Loucy (cell line): ENCODE data around the gene ARHGAP10.

Experiments used
- H2AFZ ChIP-seq: fragments of 200-600 bp; sonication (generic); 2 replicates; pipeline ENCODE4 v1.6.0; 2016; ENCODE audit warnings: antibody characterized with exemption, mild to moderate bottlenecking, low read length, moderate library complexity
- H3F3A ChIP-seq: fragments of 200-600 bp; 2 replicates; pipeline ENCODE4 v1.6.0; 2016; ENCODE audit warnings: antibody characterized with exemption, low read depth, mild to moderate bottlenecking
- H3K27me3 ChIP-seq: fragments of 200-600 bp; sonication (generic); 2 replicates; pipeline ENCODE4 v1.6.1; 2014; ENCODE audit warnings: low read length, mild to moderate bottlenecking; ENCODE audit not compliant: insufficient read depth, poor library complexity, severe bottlenecking
- H3K36me3 ChIP-seq: fragments of 200-600 bp; sonication (generic); 2 replicates; pipeline ENCODE4 v1.6.1; 2016; ENCODE audit warnings: low read length; ENCODE audit not compliant: insufficient read depth
- H3K4me1 ChIP-seq: fragments of 200-600 bp; sonication (generic); 2 replicates; pipeline ENCODE4 v1.5.1; 2014; ENCODE audit warnings: low read length, mild to moderate bottlenecking; ENCODE audit not compliant: insufficient read depth, poor library complexity, severe bottlenecking
- H3K4me2 ChIP-seq: fragments of 200-600 bp; sonication (generic); 2 replicates; pipeline ENCODE4 v1.6.0; 2014; ENCODE audit warnings: antibody characterized with exemption, low read length, low read depth, mild to moderate bottlenecking; ENCODE audit not compliant: poor library complexity, severe bottlenecking
- H3K4me3 ChIP-seq: fragments of 200-600 bp; sonication (generic); 2 replicates; pipeline ENCODE4 v1.5.1; 2014; ENCODE audit warnings: low read length, mild to moderate bottlenecking, mixed read lengths; ENCODE audit not compliant: poor library complexity, severe bottlenecking
- H3K79me2 ChIP-seq: fragments of 200-600 bp; sonication (generic); 2 replicates; pipeline ENCODE4 v1.6.1; 2014; ENCODE audit warnings: low read length; ENCODE audit not compliant: insufficient read depth
- H3K9ac ChIP-seq: fragments of 200-600 bp; sonication (generic); 2 replicates; pipeline ENCODE4 v1.6.0; 2014; ENCODE audit warnings: mild to moderate bottlenecking, low read depth, low read length, moderate library complexity; ENCODE audit not compliant: poor library complexity, severe bottlenecking
- H3K9me2 ChIP-seq: fragments of 200-600 bp; sonication (generic); replicated peaks from 2 replicates; pipeline ENCODE4 v1.6.1; 2016; ENCODE audit warnings: low read depth, low read length, mixed read lengths
- H3K9me3 ChIP-seq: fragments of 200-600 bp; sonication (generic); 2 replicates; pipeline ENCODE4 v1.6.1; 2014; ENCODE audit warnings: mild to moderate bottlenecking, antibody characterized with exemption, low read length, low read depth; ENCODE audit not compliant: insufficient read depth
- H4K20me1 ChIP-seq: fragments of 200-600 bp; sonication (generic); 2 replicates; pipeline ENCODE4 v1.6.0; 2014; ENCODE audit warnings: antibody characterized with exemption, low read length, mild to moderate bottlenecking; ENCODE audit not compliant: insufficient read depth, poor library complexity, severe bottlenecking
- EZH2phosphoT487 ChIP-seq: fragments of 200-600 bp; IDR thresholded peaks from 2 replicates; pipeline ENCODE4 v1.6.1; 2018; ENCODE audit warnings: antibody characterized with exemption, mild to moderate bottlenecking, moderate library complexity, borderline replicate concordance
- TF ChIP-seq, protein P1 (sequence below): fragments of 200-600 bp; sonication (generic); conservative IDR thresholded peaks from 2 replicates; pipeline ENCODE4 v1.5.1; 2014; ENCODE audit warnings: mild to moderate bottlenecking, antibody characterized with exemption, low read length

The ARHGAP10 gene

DNA sequence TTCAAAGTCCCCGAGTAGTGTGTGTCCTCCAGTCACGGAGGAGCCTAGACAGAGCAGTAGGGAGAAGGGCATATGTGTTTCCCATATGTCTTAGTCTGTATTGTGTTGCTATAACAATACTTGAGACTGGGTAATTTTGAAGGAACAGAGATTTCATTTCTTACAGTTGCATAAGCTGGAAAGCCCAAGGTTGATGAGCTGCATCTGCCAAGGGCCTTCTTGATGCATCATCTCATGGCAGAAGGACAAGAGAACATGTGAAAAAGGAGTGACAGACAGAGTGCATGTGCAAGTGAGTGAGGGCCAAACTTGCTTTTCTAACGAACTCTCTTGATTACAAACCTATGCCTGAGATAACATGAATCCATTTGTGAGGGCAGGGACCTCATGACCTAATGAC is 243.4 kb downstream of the ARHGAP10 start:
- TF ChIP-seq, protein P1, sequence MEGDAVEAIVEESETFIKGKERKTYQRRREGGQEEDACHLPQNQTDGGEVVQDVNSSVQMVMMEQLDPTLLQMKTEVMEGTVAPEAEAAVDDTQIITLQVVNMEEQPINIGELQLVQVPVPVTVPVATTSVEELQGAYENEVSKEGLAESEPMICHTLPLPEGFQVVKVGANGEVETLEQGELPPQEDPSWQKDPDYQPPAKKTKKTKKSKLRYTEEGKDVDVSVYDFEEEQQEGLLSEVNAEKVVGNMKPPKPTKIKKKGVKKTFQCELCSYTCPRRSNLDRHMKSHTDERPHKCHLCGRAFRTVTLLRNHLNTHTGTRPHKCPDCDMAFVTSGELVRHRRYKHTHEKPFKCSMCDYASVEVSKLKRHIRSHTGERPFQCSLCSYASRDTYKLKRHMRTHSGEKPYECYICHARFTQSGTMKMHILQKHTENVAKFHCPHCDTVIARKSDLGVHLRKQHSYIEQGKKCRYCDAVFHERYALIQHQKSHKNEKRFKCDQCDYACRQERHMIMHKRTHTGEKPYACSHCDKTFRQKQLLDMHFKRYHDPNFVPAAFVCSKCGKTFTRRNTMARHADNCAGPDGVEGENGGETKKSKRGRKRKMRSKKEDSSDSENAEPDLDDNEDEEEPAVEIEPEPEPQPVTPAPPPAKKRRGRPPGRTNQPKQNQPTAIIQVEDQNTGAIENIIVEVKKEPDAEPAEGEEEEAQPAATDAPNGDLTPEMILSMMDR = no peak
- no peak for TF ChIP-seq EZH2phosphoT487
- no peaks in the 10 kb centered on the region for H3K27me3 ChIP-seq
- H3K9me3 ChIP-seq = no peaks in the 10 kb centered on the region
- no peak overlapping the region for H3K4me3 ChIP-seq
- no peaks in the 10 kb centered on the region; the same call in 1 of the 2 replicates for H3K36me3 ChIP-seq
- H3F3A ChIP-seq = no peaks in the 10 kb centered on the region
- no peaks in the 10 kb centered on the region for H3K4me1 ChIP-seq
- no peaks in the 10 kb centered on the region for H3K79me2 ChIP-seq
- H3K4me2 ChIP-seq = no peak overlapping the region
- no peak overlapping the region for H2AFZ ChIP-seq
- H3K9ac ChIP-seq = no peak overlapping the region
- no peaks in the 10 kb centered on the region for H3K9me2 ChIP-seq
- no peaks in the 10 kb centered on the region for H4K20me1 ChIP-seq

DNA sequence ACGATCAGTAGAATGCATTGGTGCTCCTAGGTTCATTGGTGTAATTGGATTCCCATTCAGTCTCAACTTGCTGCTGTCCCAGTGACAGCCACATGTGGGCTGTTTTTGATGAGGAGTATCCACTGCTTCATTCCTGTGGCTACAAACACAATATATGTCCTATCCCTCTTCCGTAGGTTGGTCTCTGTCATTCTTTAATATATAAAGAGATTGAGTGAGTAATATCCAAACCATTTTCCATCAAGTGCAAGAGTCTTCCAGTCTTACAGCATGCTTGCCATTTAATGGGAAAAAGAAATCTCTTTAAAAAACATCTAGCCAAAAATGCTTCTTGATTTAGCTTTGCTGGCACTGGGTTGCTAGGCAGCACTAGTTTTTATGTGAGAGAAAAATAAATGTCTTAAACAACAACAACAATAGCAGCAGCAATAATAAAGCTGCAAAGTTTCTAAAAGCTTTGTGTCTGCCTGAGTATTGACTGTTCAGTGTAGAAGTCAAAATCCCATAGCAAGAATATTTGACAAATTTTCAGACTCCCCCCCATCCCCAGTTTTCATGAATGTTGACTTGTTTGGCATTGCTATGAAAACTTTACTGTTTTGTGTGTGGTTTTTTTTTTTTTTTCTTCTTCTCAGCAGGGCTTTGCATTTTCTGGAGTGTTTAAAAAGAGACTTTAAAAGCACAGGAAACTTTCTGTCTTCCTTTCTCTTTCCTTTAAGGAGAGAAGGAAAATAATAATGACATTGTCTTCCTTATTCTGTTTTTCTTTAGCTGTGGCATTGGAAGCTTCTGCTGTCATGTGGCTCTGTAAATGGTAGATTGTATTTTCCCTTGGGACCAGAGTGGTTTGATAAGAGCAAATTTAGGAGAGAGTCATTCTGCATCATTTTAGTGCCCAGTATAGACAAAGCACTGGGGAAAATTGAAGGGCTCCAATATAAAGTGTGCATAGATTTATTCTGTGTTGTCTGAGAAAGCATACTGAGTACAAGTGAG is 244.3 kb downstream of the ARHGAP10 start:
- H2AFZ ChIP-seq = no peak overlapping the region
- H3K27me3 ChIP-seq = no peaks in the 10 kb centered on the region
- H3K4me1 ChIP-seq = no peaks in the 10 kb centered on the region
- H3K4me3 ChIP-seq = no peak overlapping the region
- H3K79me2 ChIP-seq = no peaks in the 10 kb centered on the region
- TF ChIP-seq EZH2phosphoT487 = no peak
- H3K36me3 ChIP-seq = no peaks in the 10 kb centered on the region; the same call in 1 of the 2 replicates
- no peaks in the 10 kb centered on the region for H4K20me1 ChIP-seq
- no peaks in the 10 kb centered on the region for H3K9me3 ChIP-seq
- H3F3A ChIP-seq = no peaks in the 10 kb centered on the region
- H3K9ac ChIP-seq = no peak overlapping the region
- no peaks in the 10 kb centered on the region for H3K9me2 ChIP-seq
- H3K4me2 ChIP-seq = no peak overlapping the region

DNA sequence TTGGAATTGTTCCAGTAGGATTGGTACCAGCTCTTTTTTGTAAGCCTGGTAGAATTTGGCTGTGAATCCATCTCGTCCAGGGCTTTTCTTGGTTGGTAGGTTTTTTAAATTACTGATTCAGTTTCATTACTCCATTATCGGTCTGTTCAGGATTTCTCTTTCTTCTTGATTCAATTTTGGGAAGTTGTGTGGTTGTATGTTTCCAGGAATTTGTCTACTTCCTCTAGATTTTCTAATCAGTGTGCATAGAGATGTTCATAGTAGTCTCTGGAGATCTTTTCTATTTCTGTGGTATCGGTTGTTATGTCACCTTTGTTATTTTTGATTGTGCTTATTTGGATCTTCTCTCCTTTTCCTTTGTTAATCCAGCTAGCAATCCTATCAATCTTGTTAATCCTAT is 248.7 kb downstream of the ARHGAP10 start:
- no peaks in the 10 kb centered on the region; the same call in 1 of the 2 replicates for H3K36me3 ChIP-seq
- no peaks in the 10 kb centered on the region for H3K9me2 ChIP-seq
- H3K9me3 ChIP-seq = no peaks in the 10 kb centered on the region
- no peak overlapping the region for H3K4me3 ChIP-seq
- H3F3A ChIP-seq = no peaks in the 10 kb centered on the region
- no peaks in the 10 kb centered on the region for H3K4me1 ChIP-seq
- no peak overlapping the region for H2AFZ ChIP-seq
- H3K9ac ChIP-seq = no peak overlapping the region
- TF ChIP-seq, protein P1 = no peak
- TF ChIP-seq EZH2phosphoT487 = no peak
- H3K79me2 ChIP-seq = no peaks in the 10 kb centered on the region
- H4K20me1 ChIP-seq = no peaks in the 10 kb centered on the region
- no peaks in the 10 kb centered on the region for H3K27me3 ChIP-seq
- no peak overlapping the region for H3K4me2 ChIP-seq
